H1 (cell line): Measurements from ENCODE around the gene ADPRHL1. TPM values are rescaled to one million over a fixed set of nuclear protein-coding genes. Genes with fewer than 3 reads are reported as not detected.

Experiments
- CTCF ChIA-PET: fragments of 300-600 bp; sonication (Branson Sonifier 250); formaldehyde crosslinking; loops from one replicate; lab custom pipeline; 2021; ENCODE audit not compliant: partially characterized antibody; lab: Charles Lee
- POLR2A ChIA-PET: fragments of 300-600 bp; sonication (Branson Sonifier 250); formaldehyde crosslinking; loops from one replicate; lab custom pipeline; 2021; ENCODE audit warnings: inconsistent platforms; ENCODE audit not compliant: partially characterized antibody; lab: Charles Lee
- DNase-seq, 2 experiments: peaks; one replicate each; pipeline versions ENCODE4 v3.0.0 to v3.0.0-alpha.2; 2010 to 2022; ENCODE audit warnings: low spot score in 2 of 2, low read depth in 1 of 2, mixed read lengths in 1 of 2
- FAIRE-seq: peaks from 2 replicates; lab custom pipeline; 2011; peaks lifted over from hg19 to GRCh38; lab: Jason Lieb, UNC
- H2AFZ ChIP-seq: 2 replicates; pipeline ENCODE4 v1.8.1; 2012; ENCODE audit warnings: low read length, inconsistent platforms
- H2AK5ac ChIP-seq: 2 replicates; pipeline ENCODE4 v1.6.1; 2013; ENCODE audit warnings: low read depth, low read length
- H2BK120ac ChIP-seq: replicated peaks from 2 replicates; pipeline ENCODE3; 2013; ENCODE audit warnings: low read depth, low read length, inconsistent platforms
- H2BK12ac ChIP-seq: 2 replicates; pipeline ENCODE4 v1.6.1; 2013; ENCODE audit warnings: low read depth, low read length
- H2BK15ac ChIP-seq: 2 replicates; pipeline ENCODE4 v1.6.1; 2013; ENCODE audit warnings: low read length
- H2BK20ac ChIP-seq: 2 replicates; pipeline ENCODE4 v1.6.1; 2013; ENCODE audit warnings: low read length
- H2BK5ac ChIP-seq: 2 replicates; pipeline ENCODE4 v1.6.1; 2013; ENCODE audit warnings: low read depth, low read length
- H3K14ac ChIP-seq: 2 replicates; pipeline ENCODE4 v1.6.1; 2013; ENCODE audit warnings: inconsistent platforms; ENCODE audit not compliant: insufficient read length
- H3K18ac ChIP-seq: 2 replicates; pipeline ENCODE4 v1.6.1; 2013; ENCODE audit warnings: low read length; ENCODE audit errors: extremely low read depth
- H3K23ac ChIP-seq: 2 replicates; pipeline ENCODE4 v1.6.1; 2013; ENCODE audit warnings: inconsistent platforms; ENCODE audit not compliant: insufficient read length
- H3K23me2 ChIP-seq: 2 replicates; pipeline ENCODE4 v1.6.1; 2013; ENCODE audit warnings: low read depth, low read length
- H3K27ac ChIP-seq: 2 replicates; pipeline ENCODE4 v1.6.1; 2011; ENCODE audit warnings: low read depth, low read length, inconsistent platforms
- H3K27me3 ChIP-seq, 4 experiments: replicated peaks in 1 of 4; 1 replicate in 1 of 4; 2 replicates in 3 of 4; pipeline versions ENCODE4 v1.6.1 to v1.8.1; 2011 to 2013; ENCODE audit warnings: low read length in 3 of 4, mild to moderate bottlenecking in 3 of 4, inconsistent platforms in 2 of 4, mixed read lengths in 2 of 4, moderate library complexity in 1 of 4; ENCODE audit not compliant: control insufficient read depth in 3 of 4, insufficient read depth in 3 of 4; ENCODE audit errors: extremely low read depth in 1 of 4
- H3K36me3 ChIP-seq, 4 experiments: 2 replicates each; pipeline versions ENCODE4 v1.6.1 to v1.8.1; 2011 to 2013; ENCODE audit warnings: mild to moderate bottlenecking in 4 of 4, low read length in 3 of 4, moderate library complexity in 2 of 4, control low read depth in 1 of 4, inconsistent platforms in 1 of 4; ENCODE audit not compliant: insufficient read depth in 4 of 4, control insufficient read depth in 2 of 4
- H3K4ac ChIP-seq: replicated peaks from 2 replicates; pipeline ENCODE3; 2013; ENCODE audit warnings: low read length, low read depth, mixed read lengths, inconsistent platforms; ENCODE audit not compliant: insufficient read length
- H3K4me1 ChIP-seq, 4 experiments: replicated peaks in 1 of 4; 1 replicate in 1 of 4; 2 replicates in 3 of 4; pipeline versions ENCODE4 v1.6.1 to v1.8.1; 2011 to 2013; ENCODE audit warnings: low read length in 3 of 4, inconsistent platforms in 2 of 4, mixed read lengths in 1 of 4; ENCODE audit not compliant: insufficient read depth in 4 of 4, control insufficient read depth in 3 of 4
- H3K4me2 ChIP-seq, 2 experiments: 2 replicates each; pipeline versions ENCODE4 v1.6.1 to v1.8.1; 2011 to 2013; ENCODE audit warnings: low read depth in 2 of 2, low read length in 2 of 2, control low read depth in 1 of 2, inconsistent platforms in 1 of 2, mild to moderate bottlenecking in 1 of 2; ENCODE audit not compliant: insufficient read depth in 1 of 2
- H3K4me3 ChIP-seq, 4 experiments: fragments of 200-600, 300-600 bp in 1 of 4; sonication (generic), shearing (Covaris generic), sonication (Bioruptor Twin) in 1 of 4; 2 replicates each; pipeline versions ENCODE4 v1.5.1 to v1.8.1; 2011 to 2016; ENCODE audit warnings: low read length in 4 of 4, low read depth in 3 of 4, control low read depth in 2 of 4, inconsistent platforms in 2 of 4, mild to moderate bottlenecking in 2 of 4, mixed read lengths in 1 of 4, moderate library complexity in 1 of 4; ENCODE audit not compliant: insufficient read depth in 2 of 4; ENCODE audit errors: extremely low read depth in 1 of 4
- H3K56ac ChIP-seq: replicated peaks from 2 replicates; pipeline ENCODE3; 2013; ENCODE audit warnings: low read depth, mild to moderate bottlenecking, mixed read lengths, low read length, inconsistent platforms; ENCODE audit not compliant: insufficient read length
- H3K79me1 ChIP-seq: 2 replicates; pipeline ENCODE4 v1.6.1; 2013; ENCODE audit warnings: low read depth, low read length, control low read depth
- H3K79me2 ChIP-seq, 2 experiments: 2 replicates each; pipeline versions ENCODE4 v1.6.1 to v1.8.1; 2012 to 2013; ENCODE audit warnings: low read length in 2 of 2, mild to moderate bottlenecking in 2 of 2, inconsistent platforms in 1 of 2; ENCODE audit not compliant: insufficient read depth in 2 of 2, control insufficient read depth in 1 of 2
- H3K9ac ChIP-seq, 4 experiments: replicated peaks in 1 of 4; 1 replicate in 1 of 4; 2 replicates in 3 of 4; pipeline versions ENCODE4 v1.6.1 to v1.8.1; 2011 to 2013; ENCODE audit warnings: low read depth in 3 of 4, low read length in 3 of 4, control low read depth in 2 of 4, mild to moderate bottlenecking in 2 of 4, moderate library complexity in 2 of 4, inconsistent platforms in 1 of 4; ENCODE audit errors: extremely low read depth in 1 of 4
- H3K9me3 ChIP-seq, 2 experiments: 2 replicates each; pipeline versions ENCODE4 v1.6.1 to v1.8.1; 2012 to 2013; ENCODE audit warnings: mild to moderate bottlenecking in 2 of 2, moderate library complexity in 2 of 2, control low read depth in 1 of 2, inconsistent platforms in 1 of 2, low read depth in 1 of 2, low read length in 1 of 2, mixed read lengths in 1 of 2; ENCODE audit not compliant: insufficient read depth in 2 of 2
- H4K20me1 ChIP-seq, 2 experiments: replicated peaks in 1 of 2; 2 replicates each; pipeline versions ENCODE3 to v1.8.1; 2011 to 2013; ENCODE audit warnings: inconsistent platforms in 2 of 2, low read length in 2 of 2, mild to moderate bottlenecking in 1 of 2; ENCODE audit not compliant: insufficient read depth in 2 of 2, control insufficient read depth in 1 of 2
- H4K5ac ChIP-seq: 2 replicates; pipeline ENCODE4 v1.6.1; 2013; ENCODE audit warnings: low read length, low read depth, mixed read lengths, inconsistent platforms; ENCODE audit not compliant: insufficient read length
- H4K8ac ChIP-seq: 2 replicates; pipeline ENCODE4 v1.8.0; 2013; ENCODE audit warnings: mild to moderate bottlenecking, moderate library complexity, low read length, inconsistent platforms; ENCODE audit not compliant: insufficient read depth; ENCODE audit errors: extremely low read depth
- H4K91ac ChIP-seq: replicated peaks from 2 replicates; pipeline ENCODE3; 2013; ENCODE audit warnings: low read length, mixed read lengths, inconsistent platforms; ENCODE audit not compliant: insufficient read length
- ASH2L ChIP-seq: fragments of 200-600, 300-600 bp; sonication (generic); IDR thresholded peaks from one replicate; pipeline ENCODE4 v1.7.1; 2017; ENCODE audit warnings: low read length
- CHD1 ChIP-seq: IDR thresholded peaks from 2 replicates; pipeline ENCODE4 v1.6.1; 2012; ENCODE audit warnings: low read depth, low read length, improper control_type of control experiment
- E2F6 ChIP-seq: IDR thresholded peaks from 2 replicates; pipeline ENCODE4 v1.6.1; 2012; ENCODE audit warnings: inconsistent platforms
- JUN ChIP-seq: IDR thresholded peaks from 2 replicates; pipeline ENCODE4 v1.6.1; 2011; ENCODE audit warnings: low read depth, mild to moderate bottlenecking, improper control_type of control experiment, low read length
- RXRA ChIP-seq: IDR thresholded peaks from 2 replicates; pipeline ENCODE4 v1.6.1; 2011; ENCODE audit warnings: low read depth, mild to moderate bottlenecking, low read length, moderate library complexity; ENCODE audit not compliant: insufficient read depth
- SUZ12 ChIP-seq: fragments of 200-600 bp; sonication (generic); IDR thresholded peaks from 2 replicates; pipeline ENCODE4 v1.6.1; 2012; ENCODE audit warnings: mild to moderate bottlenecking, inconsistent platforms, low read length, moderate library complexity, mixed read lengths
- TBP ChIP-seq: IDR thresholded peaks from 2 replicates; pipeline ENCODE4 v1.6.1; 2011; ENCODE audit warnings: low read depth, low read length, improper control_type of control experiment
- WGBS, 2 experiments: shearing (Covaris generic) in 1 of 2; methylation state at CpG; one replicate each; pipeline versions ENCODE4 v1.1.6 to v1.1.7; 2013 to 2015; ENCODE audit warnings: low lambda C conversion rate in 2 of 2, mixed read lengths in 2 of 2, inconsistent platforms in 1 of 2, low coverage in 1 of 2, missing lambda C conversion rate in 1 of 2; ENCODE audit not compliant: insufficient replicate concordance in 2 of 2, insufficient coverage in 1 of 2, insufficient read length in 1 of 2; ENCODE audit errors: extremely low coverage in 1 of 2, missing lambda C conversion rate in 1 of 2; 5-methylcytosine and 5-hydroxymethylcytosine counted together
- polyA plus RNA-seq, 7 experiments: library from polyadenylated mRNA; depleted of rRNA in 3 of 7; stranded (reverse) in 5 of 7; unstranded in 2 of 7; fragments of >200 nt in 5 of 7; fragments of 200-250 nt in 2 of 7; gene quantifications; 1 replicate in 5 of 7; 2 replicates in 1 of 7; 4 replicates in 1 of 7; pipeline versions ENCODE4 v1.2.1 to v1.2.3, GENCODE V29; 2011 to 2013; ENCODE audit warnings: missing spikeins in 2 of 7, mixed read lengths in 2 of 7
- total RNA-seq: library from RNA; stranded (reverse); fragmentation: NEBNext Ultra II Directional; extraction: Animal tissue kit (Norgen Biotek cat#: 25700); gene quantifications from 2 replicates; pipeline ENCODE4 v1.2.1, GENCODE V29; 2021

Gene ADPRHL1
- total and polyA plus RNA-seq, 2 of the 8 experiments (the other 6 are each of a cell fraction or from before 2014, with no cell fraction given), result 0.74 to 1.7 TPM

- 93% methylated on average over 7 of the region's 7 CpGs; no CpG with 5 or more reads in 1 of the 2 experiments for WGBS, 2 experiments
Measured at GRCh38 chr13:113476811-113477210, 23.5 kb upstream of the ADPRHL1 start.

More at GRCh38 chr13:113476811-113477210, 23.5 kb upstream of the ADPRHL1 start:
- Histone ChIP-seq H3K4me2 (no peak overlapping the region), H4K8ac (no peak overlapping the region), H3K4me1 (no peaks in the 10 kb centered on the region), H2AFZ (no peak overlapping the region), H4K5ac (no peak overlapping the region), H3K79me1 (no peaks in the 10 kb centered on the region; the same call in 1 of the 2 replicates), H3K4ac (no peak overlapping the region), H2BK20ac (no peak overlapping the region), H2BK12ac (no peak overlapping the region)
- CTCF ChIA-PET, result interaction anchor here (0.9 to 1.1 kb wide), 2 partner anchors 12 to 19 kb away, joined by 3 read pairs; no protein-coding TSS in a partner anchor
- TF ChIP-seq ASH2L, result no peak
- TF ChIP-seq RXRA, result no peak
- no peak for TF ChIP-seq SUZ12
- no peak for TF ChIP-seq CHD1
- no peak for TF ChIP-seq TBP
- TF ChIP-seq JUN, result no peak
- no peak for TF ChIP-seq E2F6
- TF ChIP-seq, all 59 proteins: peak for 0
- Histone ChIP-seq H3K4me3 (no peak overlapping the region), H3K79me2 (peaks cover 0 to 9% of the 10 kb centered on the region in 2 experiments; a peak in 2 of 4 replicates), H3K36me3 (peaks cover 2 to 54% (median 31%) of the 10 kb centered on the region in 4 experiments; a peak in 7 of 8 replicates), H2BK120ac (no peak overlapping the region), H3K23ac (no peak overlapping the region), H2BK15ac (no peak overlapping the region), H2AK5ac (no peak overlapping the region), H4K20me1 (peaks cover 8 to 14% of the 10 kb centered on the region in 2 experiments), H3K14ac (no peak overlapping the region), H3K27ac (no peak overlapping the region), H3K18ac (no peak overlapping the region), H3K56ac (no peak overlapping the region), H3K9ac (no peak overlapping the region), H2BK5ac (no peak overlapping the region), H3K9me3 (no peaks in the 10 kb centered on the region), H4K91ac (no peak overlapping the region), H3K27me3 (no peaks in the 10 kb centered on the region), H3K23me2 (no peaks in the 10 kb centered on the region)
- no peak for FAIRE-seq
- POLR2A ChIA-PET, result interaction anchor here (1.1 kb wide), 1 partner anchor 20 kb away, joined by 3 read pairs; no protein-coding TSS in a partner anchor
- DNase-seq, result no peak
